Measurements from ENCODE around the gene NGB.
"Not testable (repeated sequence)": the region's sequence is repeated elsewhere in the genome, so short reads cannot be mapped to it uniquely, and the experiment has no call there.

Gene NGB

DNA sequence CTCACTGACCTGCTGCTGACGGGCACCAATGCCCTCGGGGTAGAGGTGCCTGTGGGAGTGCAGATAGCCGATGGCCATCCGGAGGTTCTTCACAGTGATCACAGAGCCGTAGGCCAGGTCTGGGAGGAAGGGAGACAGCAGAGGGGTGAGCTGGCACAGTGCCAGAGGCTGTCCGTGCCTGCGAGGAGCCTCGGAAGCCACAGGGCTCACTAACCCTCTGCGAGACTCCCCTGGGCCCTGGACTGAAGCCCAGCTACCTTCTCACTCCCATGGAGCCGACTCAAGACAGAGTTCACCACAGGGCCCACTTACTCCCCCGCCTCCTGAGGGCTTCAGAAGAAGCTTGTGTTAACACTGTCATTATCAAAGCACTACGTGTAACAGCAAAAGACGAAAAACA, 25.1 kb upstream of the NGB start:
- DNase-seq (ENCODE audit: low spot score) = no peak

DNA sequence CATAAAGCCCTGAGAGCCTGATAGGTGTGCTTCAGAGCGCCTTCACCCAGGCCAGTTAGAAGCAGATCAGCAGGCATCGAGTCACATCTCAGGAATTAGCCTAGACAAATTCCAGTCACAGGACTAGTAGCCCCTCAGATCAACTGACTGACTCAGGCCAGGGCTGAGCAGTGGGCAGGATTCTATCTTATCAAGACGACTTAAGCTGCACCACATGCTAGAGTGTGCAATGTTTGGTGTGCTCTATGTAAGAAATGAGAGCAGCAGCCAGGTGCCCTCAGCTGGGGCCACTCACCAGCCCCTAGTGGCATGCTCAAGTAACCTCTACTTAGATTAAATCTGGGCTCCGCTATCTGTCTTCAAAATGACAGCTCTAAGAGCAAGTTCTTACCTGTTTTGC, 19.7 kb upstream of the NGB start:
- no peak for DNase-seq (ENCODE audit: low spot score)

DNA sequence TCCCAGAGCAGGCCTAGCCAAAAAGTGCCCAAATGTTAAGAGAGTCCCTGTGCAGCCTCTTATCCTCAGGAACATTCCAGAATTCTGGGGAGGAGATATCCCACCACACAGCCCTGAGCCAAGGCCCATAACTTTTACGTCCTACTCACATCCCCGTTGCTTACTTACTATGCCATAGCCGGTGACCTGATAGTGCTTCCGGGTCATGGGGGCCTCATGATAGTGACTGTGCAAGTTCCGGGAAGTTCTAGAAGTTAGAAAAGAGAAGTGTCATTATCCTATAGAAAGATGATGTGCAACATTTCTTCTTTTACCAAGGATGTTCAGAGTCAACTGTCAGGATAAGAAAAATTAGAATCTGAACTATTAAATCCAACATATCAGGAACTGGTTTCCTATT, 15.6 kb upstream of the NGB start:
- DNase-seq (ENCODE audit: low spot score) = no peak

DNA sequence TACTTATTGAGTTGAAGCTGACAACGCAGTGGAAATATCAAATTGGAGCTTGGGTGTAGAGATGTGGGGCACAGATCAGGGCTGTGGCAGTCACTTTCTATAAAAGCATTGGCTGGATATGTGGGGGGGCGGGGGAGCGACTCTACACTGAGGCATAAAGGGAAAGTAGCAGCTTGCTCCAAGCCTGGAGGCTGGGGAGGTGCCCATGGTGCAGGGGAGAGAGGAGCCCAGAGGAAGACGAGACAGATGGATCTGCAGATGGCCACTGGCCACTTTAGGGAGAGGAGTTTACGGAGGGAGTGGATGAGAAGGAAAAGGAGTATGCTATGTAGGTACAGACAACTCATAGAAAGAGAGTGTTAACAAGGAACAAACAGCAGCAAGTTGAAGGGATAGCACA, 13.5 kb upstream of the NGB start:
- no peak for DNase-seq (ENCODE audit: low spot score)

DNA sequence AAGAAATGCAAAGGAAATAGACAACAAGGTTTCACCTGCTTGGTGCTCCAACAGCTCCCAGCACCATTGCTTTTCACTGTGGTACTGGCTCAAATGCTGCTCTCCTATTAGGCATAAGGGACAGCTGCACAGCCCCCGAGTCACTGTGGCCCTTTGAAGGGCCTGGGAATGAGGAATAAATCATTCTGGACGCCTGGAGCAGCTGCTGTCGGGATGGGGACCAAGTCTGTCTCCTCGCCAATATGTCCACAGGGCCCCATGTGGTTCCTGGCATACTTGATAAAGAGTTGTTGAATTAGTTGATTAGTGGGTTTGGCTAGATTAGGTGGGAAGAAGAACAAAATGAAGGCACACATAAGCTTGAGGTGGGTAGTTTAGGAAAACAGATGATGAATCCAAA, 13.1 kb upstream of the NGB start:
- DNase-seq (ENCODE audit: low spot score) = no peak

DNA sequence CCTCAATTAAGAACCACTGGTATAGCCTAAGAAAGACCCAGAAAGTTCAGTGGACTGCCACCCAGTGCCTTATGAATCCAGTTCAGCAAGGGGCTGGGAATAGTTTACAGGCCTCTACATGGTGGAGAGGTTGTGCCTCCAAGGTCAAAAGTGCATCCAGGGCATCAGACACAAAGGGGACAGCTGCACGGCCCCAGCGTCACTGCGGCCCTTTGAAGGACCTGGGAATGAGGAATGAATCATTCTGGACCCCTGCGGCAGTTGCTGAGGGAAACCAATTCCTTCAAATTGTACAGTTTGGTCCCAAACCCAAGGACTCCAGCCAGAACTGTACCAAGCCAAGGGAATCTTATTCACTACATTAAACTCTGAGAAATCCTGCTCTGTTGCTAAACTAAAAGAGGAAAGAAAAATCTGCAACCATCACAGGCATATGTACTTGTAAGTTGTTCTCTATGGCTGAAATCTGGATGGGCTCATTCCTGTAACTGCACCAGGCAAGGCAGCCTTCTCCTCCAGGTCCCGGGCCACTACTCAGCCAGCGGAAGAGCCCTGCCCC, 10.9 kb upstream of the NGB start:
- no peak for DNase-seq (ENCODE audit: low spot score)

DNA sequence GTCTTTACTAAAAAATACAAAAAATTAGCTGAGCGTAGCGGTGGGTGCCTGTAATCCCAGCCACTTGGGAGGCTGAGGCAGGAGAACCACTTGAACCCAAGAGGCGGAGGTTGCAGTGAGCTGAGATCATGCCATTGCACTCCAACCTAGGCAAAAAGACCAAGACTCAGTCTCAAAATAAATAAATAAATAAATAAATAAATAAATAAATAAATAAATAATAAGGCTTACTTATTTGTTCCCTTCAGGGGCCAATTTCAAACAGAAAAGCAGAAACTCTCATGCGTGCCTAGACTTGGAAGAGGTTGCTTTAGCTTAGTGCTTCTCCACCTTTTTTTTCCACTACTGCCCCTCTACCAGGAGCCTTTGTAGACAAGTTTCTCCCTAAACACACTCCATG, 9.9 kb upstream of the NGB start:
- DNase-seq (ENCODE audit: low spot score) = not testable (repeated sequence)

DNA sequence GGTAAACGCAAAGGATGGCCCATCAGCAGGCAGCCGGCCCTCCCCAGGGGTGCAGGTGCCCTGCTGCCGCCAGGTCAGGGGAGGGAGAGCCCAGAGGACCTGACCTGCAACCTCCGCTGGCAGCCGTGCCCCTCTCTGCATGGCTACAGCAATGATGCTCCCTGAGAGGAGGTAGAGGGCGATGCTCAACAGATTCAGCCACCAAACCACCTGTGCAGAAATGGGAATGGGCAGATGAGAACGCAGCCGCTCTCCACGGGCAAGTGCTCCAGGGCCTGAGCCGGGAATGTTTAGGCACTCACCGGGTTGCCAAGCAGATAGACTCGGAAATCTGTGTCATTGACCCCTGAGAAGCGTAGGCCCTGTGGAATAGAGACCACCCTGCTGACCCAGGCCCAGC, 8.7 kb upstream of the NGB start:
- DNase-seq (ENCODE audit: low spot score) = no peak

DNA sequence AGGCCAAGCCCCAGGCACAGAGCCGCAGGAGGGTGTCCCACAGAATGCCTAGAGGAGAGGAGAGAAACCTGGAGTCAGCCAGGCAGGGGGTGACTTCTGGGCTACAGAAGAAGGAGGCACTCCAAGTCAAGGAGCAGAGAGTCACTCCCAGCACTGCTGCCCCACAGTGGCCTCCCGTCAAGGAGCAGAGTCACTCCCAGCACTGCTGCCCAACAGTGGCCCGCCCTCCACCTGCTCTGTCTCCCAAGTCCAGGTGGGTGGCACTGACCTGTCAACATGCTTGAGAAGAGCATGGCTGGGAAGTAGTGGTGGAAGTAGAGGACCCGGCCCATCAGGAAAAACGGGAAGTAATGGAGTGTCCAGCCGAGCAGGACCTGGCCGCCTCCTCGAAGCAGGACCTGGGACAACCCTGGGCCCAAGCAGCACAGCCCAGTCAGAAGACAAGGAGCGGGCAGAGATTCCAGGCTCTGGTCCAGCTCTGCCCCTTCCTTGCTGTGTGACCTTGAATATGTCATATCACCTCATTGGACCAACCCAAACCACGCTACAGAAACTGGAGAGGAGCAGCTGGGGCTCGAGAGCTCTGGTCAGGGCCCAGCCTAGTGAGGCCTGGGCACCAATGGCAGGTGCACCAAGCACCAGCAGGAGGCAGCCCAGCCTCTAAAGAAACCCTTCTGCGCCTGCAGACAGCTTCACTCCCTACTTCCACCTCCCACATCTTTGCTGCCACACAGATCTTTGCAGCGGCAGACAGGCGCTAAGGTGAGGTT, 7.6 kb upstream of the NGB start:
- DNase-seq (ENCODE audit: low spot score) = no peak

DNA sequence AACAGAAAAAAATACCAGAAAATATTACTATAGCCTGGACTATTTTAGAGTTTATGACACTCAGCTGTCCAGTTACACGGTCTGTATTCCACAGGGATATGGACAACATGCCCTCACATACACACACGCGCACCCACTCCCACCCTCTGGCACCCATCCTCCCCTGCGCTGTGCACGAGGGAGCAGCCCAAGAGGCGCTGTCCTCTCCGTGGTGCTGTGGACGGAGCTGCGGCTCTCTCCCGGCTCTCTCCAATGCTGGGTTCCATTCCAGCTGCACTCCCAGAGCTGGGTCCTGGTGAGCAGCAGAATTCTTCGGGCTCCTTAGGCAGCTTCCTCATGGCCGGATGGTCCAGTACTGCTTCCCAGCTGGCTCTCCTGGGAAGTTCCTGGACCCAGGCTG, 6.0 kb upstream of the NGB start:
- DNase-seq (ENCODE audit: low spot score) = no peak

DNA sequence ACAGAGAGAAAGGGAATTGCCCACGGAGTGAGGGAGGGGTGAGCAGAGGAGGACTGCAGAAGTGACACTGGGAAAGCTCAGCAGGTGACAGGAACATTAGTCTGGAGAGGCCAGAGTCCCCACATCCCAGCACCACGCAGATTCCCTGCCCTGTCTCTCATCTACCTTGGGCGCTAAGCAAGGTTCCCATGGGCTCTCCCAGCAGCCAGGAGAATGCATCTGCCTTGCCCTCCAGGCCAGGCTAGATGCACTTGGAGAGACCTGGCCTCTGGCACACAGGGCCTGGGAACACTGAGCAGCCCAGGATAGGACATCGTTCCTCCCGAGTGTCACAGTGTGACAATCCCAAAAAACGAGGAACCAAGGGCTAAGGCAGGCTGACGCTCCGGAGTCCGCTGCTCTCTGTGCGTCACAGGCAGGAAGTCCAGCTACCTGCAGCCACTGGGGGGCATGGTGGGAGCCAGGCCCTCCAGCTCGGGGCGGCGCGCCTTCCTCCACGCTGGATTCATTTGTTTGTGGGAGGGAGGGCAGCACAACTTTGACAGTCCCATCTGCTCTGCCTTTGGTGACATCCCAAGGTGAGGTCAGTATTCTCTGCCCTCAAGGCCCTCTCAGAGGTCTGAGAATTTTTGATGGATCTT, 5.4 kb upstream of the NGB start:
- DNase-seq (ENCODE audit: low spot score) = no peak

DNA sequence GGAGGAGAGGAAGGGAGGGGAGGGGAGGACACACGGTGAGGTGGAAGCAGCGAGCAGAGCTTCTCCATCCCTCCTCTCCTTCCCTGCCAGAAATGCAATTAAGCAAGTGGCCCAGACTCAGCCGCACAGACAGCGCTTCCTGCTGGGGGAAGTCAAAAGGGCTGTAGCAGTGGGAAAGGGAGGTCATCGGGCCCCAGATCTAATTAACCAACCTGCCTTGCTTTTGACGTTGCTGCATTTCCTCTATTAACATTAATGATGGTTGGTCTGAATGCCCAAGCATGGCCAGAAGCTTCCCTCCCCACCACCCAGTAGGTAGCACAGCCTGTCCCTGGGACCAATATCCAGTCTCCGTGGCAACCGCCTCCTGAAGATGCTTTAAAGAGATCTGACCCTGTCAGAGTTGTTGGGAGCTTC, 4.6 kb upstream of the NGB start:
- DNase-seq (ENCODE audit: low spot score) = no peak

DNA sequence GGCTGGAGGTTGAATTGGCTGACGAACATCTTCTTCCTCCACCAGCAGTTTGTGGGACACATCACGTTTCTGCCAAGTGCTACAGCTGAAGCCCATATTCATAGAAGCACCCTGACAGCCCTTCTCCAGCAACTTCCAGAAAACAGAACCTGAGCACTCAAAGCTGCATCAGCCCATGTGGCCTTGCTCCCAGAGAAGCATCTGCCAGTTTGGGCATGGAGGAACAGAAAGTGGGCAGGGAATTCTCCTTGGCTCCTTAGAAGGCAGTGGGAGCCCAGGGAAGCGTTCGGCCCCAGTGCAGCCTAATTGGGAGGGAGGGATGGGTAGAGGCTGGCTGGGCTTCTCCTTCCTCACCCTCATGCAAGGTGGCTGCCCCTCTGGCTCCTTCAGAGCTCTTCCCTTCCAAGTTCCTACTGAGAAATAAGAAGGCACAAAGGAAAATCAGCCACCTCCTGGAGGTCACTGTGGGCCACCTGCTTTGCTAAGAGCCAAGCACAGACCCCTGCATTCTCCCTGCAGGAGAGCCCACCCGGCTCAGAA, 4.1 kb upstream of the NGB start:
- no peak for DNase-seq (ENCODE audit: low spot score)

DNA sequence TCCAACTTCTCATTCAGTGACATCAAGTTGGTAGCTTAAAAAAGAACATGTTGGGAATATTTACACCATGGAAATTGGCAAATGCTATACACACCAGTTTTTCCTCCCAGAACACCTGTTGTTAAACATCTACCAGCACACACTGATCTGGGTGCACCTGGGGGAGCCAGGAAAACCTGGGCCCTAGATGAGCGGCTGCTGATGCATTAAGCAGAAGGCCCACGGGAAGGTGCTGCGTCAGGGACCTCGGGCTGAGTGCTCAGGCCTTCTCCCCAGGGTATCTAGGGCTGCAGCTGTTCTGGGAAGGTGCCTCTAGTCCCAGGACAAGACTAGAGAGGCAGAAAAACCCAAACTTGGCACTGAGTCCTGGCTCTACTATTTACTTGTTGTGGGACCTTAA, 2.8 kb upstream of the NGB start:
- no peak for DNase-seq (ENCODE audit: low spot score)

DNA sequence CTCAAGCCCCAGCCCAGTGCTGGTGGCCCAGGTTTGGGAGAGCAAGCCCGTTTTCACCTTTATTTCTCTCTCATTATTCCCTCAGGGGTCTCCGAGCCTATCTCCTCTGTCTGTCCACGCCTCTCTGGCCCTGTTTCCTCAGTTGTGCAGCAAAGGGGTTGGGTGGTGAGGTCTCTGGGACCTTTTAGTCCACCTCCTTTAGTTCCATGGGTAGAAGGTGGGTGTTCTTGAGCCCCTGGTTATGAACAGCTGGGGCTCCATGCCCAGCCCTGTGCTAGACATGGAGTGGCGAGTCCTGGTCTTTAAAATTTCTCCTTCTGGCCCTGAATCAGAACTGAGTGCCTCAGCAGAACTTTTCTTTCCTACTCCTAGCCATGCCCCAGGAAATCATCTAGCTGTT, 1.3 kb upstream of the NGB start:
- DNase-seq (ENCODE audit: low spot score) = no peak

DNA sequence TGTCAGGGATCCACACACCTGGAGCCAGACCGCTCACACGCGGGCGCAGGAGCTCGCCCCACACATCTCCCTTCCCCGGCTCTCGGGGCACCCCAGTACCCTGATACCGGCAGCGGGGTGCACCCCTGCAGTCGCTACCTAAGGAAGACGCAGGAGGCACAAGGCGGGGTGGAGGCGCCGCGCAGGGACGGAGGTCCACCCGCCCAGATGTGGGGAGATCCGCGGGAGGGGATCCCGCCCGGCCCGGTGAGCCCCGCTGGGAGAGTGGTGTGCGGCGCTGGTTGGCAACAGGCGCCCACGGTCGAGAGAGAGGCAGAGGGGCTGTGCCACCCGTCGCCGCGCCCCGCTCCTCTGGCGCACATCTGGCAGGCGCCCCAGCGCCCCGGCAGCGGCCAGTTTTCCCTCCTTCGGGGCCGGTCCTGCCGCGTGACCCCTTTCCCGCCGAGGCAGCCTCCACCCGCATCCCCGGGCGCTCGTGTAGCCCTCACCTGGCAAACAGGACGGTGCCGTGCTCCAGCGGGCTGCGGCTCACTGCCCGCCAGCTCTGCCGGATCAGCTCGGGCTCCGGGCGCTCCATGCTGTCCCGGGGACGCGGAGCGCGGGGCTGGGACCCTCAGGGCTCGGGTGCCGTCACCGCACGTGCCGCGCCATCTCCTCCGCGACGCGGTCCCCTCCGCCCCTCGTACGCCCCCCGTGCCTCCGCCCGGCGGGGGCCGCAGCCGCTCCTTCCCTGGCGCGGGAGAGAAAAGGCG, 469 bp downstream of the NGB start:
- no peak for DNase-seq (ENCODE audit: low spot score)

DNA sequence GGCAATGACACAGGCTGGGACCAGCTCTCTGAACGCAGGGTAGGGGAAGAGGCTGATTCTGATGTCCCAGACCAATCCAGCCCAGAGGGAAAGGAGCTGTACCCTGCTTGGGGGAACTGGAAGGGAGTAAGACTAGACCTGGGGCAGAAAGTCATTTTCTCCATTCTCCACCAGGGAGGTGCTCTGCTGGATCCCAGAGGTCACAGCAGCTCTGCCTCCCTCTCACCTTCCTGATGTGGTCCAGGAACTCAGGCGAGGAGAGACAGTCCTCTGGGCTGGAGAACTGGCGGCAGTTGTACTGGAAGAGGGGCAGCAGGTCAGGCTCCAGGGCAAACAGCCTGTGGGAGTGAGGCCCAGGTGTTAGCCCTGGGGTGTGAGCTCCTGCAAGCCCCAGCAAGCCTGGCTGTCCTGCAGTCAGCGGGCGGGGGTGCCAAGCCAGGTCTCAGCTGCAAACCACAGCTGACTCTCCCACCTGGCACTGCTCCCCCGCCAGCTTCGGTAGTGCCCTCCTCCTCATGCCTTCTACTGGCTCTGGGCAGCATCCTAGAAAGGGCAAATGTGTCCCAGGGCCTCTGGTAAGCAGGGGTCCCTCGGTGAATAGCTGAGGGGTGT, 1.9 kb downstream of the NGB start:
- DNase-seq (ENCODE audit: low spot score) = no peak

DNA sequence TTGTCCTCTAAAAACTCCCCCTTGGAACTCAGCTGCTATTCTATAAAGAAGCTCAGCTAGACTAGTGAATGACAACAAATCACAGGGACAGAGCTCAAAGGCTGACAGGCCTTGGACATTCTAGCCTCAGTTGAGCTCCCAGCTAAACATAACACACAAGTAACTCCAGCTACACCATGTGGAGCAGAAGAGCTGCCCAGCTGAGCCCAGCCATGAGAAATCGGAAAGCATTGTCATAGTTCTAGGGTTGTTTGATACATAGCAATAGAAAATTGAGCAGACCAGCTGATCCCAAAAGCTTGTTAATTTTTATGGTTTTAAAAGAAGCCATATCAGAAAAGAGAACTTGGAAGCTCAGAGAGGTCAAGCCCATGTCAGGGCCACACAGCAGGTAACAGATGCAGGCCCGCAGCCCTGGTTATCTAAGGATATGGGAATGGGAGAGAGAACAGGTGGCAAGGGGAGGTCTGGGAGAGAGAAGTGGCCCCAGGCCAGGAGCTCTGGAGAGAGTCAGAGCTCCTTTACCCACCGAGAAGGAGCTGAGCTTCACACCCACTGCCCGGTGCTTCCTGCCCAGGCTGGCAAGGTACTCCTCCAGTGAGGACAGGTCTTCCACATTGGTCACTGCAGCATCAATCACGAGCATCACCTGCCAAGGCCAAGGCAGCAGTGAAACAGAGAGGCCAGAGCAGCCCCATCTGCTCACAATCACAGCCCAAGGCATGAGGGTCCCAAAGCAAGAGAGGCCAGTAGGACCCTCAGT, 2.9 kb downstream of the NGB start:
- no peak for DNase-seq (ENCODE audit: low spot score)

DNA sequence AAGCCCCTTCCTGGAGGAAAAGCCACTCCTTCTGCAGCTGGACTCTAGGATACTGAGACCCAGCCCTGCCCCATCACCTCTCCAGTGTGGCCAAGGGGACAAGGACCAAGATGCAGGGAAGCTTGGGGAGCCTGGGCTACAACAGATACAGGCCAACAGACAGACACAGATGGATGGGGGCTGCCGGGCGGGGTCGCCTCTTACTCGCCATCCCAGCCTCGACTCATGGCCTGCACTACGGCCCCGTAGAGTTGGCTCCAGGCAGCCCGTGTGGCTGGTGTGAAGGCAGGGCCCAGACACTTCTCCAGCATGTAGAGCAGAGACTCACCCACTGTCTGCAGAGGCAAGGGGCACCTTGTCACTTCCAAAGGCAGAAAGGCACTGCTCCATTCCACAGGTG, 4.7 kb downstream of the NGB start:
- DNase-seq (ENCODE audit: low spot score) = no peak

DNA sequence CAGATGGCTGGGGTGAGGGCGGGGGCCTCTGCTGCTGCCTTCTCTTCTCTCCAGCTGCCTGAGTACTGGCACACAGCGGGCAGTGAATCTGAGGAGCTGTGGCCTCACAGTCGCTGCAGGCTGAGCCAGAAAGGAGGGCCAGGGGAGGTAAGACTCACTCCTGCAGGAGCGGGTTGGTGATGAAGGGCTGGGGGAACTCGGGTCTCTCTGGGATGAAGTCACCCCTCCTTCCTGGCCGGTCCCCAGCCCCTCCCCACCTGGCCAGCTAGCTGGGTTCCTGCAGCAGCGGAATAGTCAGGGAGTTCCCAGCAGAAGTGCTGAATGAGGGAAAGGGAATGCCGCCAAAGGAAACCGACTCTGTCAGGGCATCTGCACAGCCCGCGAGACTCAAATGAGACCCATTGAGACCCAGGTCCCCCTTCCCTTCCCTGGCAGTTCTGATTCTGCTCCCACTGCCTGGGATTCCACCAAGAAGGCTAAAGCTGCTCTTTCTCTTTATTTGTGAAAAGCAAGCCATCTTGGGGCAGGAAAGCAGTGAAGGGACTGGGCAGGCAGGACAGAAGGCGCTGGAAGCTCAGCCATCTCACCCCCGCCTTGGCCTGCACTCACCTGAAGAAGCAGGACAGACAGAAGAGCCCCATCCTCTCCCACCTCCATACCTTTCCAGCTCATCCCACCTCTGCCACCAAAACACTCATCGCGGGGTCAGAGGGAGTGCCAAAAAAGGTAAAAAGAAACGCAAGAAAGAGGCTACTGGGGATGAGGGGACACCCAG, 5.3 kb downstream of the NGB start:
- no peak for DNase-seq (ENCODE audit: low spot score)

DNA sequence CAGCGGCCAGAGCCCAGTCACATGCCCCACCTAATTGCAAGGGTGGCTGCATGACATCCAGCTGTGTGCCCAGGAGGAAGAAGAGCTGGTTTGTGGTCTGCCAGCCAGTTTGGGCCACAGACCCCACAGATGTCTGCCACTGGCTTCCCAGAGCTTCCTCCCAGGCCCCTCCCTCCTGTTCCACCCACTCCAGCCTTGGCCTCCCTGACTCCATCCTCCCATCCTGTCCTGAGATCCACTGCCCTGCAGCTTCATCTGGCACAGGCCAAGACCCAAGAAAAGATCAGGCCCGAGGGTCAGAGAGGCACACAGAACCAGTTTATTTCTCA, 5.9 kb downstream of the NGB start:
- no peak for DNase-seq (ENCODE audit: low spot score)
